HepG2 (cell line): Measurements from ENCODE around the gene ARMC5. TPM values are rescaled to one million over a fixed set of nuclear protein-coding genes. Genes with fewer than 3 reads are reported as not detected.

ENCODE experiments used
- ARHGAP35 ChIP-seq: sonication (generic); formaldehyde crosslinking; IDR thresholded peaks from 2 replicates; pipeline ENCODE4 v1.9.0; 2022; ENCODE audit warnings: mild to moderate bottlenecking, inconsistent platforms, moderate library complexity, missing genetic modification reagents, borderline replicate concordance
- ARID5B ChIP-seq: IDR thresholded peaks from 2 replicates; pipeline ENCODE4 v1.4.0; 2020; ENCODE audit warnings: mild to moderate bottlenecking, missing genetic modification reagents
- DBP ChIP-seq: sonication (generic); formaldehyde crosslinking; IDR thresholded peaks from 2 replicates; pipeline ENCODE4 v1.4.0; 2020; ENCODE audit warnings: missing genetic modification reagents; ENCODE audit errors: not compliant biosample characterization
- HNF4A ChIP-seq: sonication (generic); formaldehyde crosslinking; IDR thresholded peaks from 2 replicates; pipeline ENCODE4 v1.4.0; 2020; ENCODE audit warnings: missing genetic modification reagents
- IKZF5 ChIP-seq: IDR thresholded peaks from 2 replicates; pipeline ENCODE4 v1.6.1; 2018; ENCODE audit warnings: missing genetic modification reagents, mild to moderate bottlenecking, missing compliant biosample characterization
- MED13 ChIP-seq: sonication (generic); formaldehyde crosslinking; IDR thresholded peaks from 2 replicates; pipeline ENCODE4 v1.5.0; 2020; ENCODE audit warnings: missing genetic modification reagents
- MLLT10 ChIP-seq: sonication (generic); formaldehyde crosslinking; IDR thresholded peaks from 2 replicates; pipeline ENCODE4 v1.4.0; 2020; ENCODE audit warnings: missing genetic modification reagents
- MLXIP ChIP-seq: sonication (generic); formaldehyde crosslinking; IDR thresholded peaks from 2 replicates; pipeline ENCODE4 v1.9.0; 2021; ENCODE audit warnings: missing genetic modification reagents, borderline replicate concordance
- MTERF4 ChIP-seq: sonication (generic); formaldehyde crosslinking; IDR thresholded peaks from 2 replicates; pipeline ENCODE4 v1.8.0; 2023; ENCODE audit warnings: mild to moderate bottlenecking, missing genetic modification reagents
- NONO ChIP-seq, 2 experiments: fragments of 450-650 bp in 1 of 2; sonication (generic) in 1 of 2; formaldehyde crosslinking in 1 of 2; IDR thresholded peaks in 1 of 2; conservative IDR thresholded peaks in 1 of 2; 2 replicates each; pipeline versions ENCODE4 v1.6.1 to v1.8.0; 2017 to 2022; ENCODE audit warnings: mild to moderate bottlenecking in 1 of 2, missing genetic modification reagents in 1 of 2, moderate library complexity in 1 of 2
- PBX2 ChIP-seq: IDR thresholded peaks from 2 replicates; pipeline ENCODE4 v1.6.1; 2016; ENCODE audit warnings: control low read depth
- SRY ChIP-seq: sonication (generic); formaldehyde crosslinking; IDR thresholded peaks from 2 replicates; pipeline ENCODE4 v1.8.0; 2022; ENCODE audit warnings: mild to moderate bottlenecking, missing genetic modification reagents
- ZKSCAN8 ChIP-seq: IDR thresholded peaks from 2 replicates; pipeline ENCODE4 v1.6.1; 2016; ENCODE audit warnings: borderline replicate concordance, missing genetic modification reagents, missing compliant biosample characterization
- ZNF619 ChIP-seq: sonication (generic); formaldehyde crosslinking; IDR thresholded peaks from 2 replicates; pipeline ENCODE4 v1.4.0; 2020; ENCODE audit warnings: mild to moderate bottlenecking, missing genetic modification reagents
- polyA plus RNA-seq, 8 experiments: library from polyadenylated mRNA; depleted of rRNA in 3 of 8; stranded (reverse) in 7 of 8; unstranded in 1 of 8; fragments of >200 nt; fragmentation: Illumina TruSeq in 4 of 8; extraction: Trizol in 4 of 8; gene quantifications; 2 replicates each; pipeline versions ENCODE4 v1.2.1 to v1.2.3, GENCODE V29; 2011 to 2016; ENCODE audit warnings: low read depth in 4 of 8, missing spikeins in 1 of 8, mixed read lengths in 1 of 8; ENCODE audit not compliant: insufficient read depth in 1 of 8
- total RNA-seq, 5 experiments: library from RNA; depleted of rRNA; stranded (reverse); fragments of >200 nt; fragmentation: Illumina TruSeq; extraction: Trizol; gene quantifications; 2 replicates each; pipeline ENCODE4 v1.2.3, GENCODE V29; 2016; ENCODE audit warnings: low read depth in 1 of 5

Gene ARMC5
- total and polyA plus RNA-seq, 2 of the 13 experiments (the other 11 are each of a cell fraction or from before 2014, with no cell fraction given): 10.8 to 22.3 TPM

- TF ChIP-seq ZNF619 (peak; percentile 83; the same call in 1 of the 2 replicates), ARID5B (CRISPR knock-in tag) (peak; percentile 82), SRY (CRISPR knock-in tag) (no peak), MLXIP (CRISPR knock-in tag) (no peak), ZKSCAN8 (CRISPR knock-in tag) (peak; percentile 90), MLLT10 (CRISPR knock-in tag) (no peak), IKZF5 (CRISPR knock-in tag) (peak; percentile 98), PBX2 (CRISPR knock-in tag) (no peak), HNF4A (CRISPR knock-in tag) (peak; percentile 36; the same call in 1 of the 2 replicates), ARHGAP35 (peak; percentile 31; the same call in 1 of the 2 replicates), DBP (CRISPR knock-in tag) (no peak), NONO (IDR thresholded peaks at IDR 0.05) (no peak), NONO (CRISPR knock-in tag; conservative IDR thresholded peaks at IDR 0.05) (peak; percentile 97), MED13 (0 out of 2 replicates have a peak, but pooled peaks have one; percentile 69), MTERF4 (CRISPR knock-in tag) (peak; percentile 93)
Observed at GRCh38 chr16:31507929-31508705, 48.8 kb downstream of the ARMC5 start, which contains the start of gene RUSF1 (continued).
